HCT116 (cell line): ENCODE results near the gene GPBAR1.

Experiments used
- CTCF ChIP-seq, 3 experiments: fragments of 200-600 bp in 1 of 3; sonication (generic) in 1 of 3; IDR thresholded peaks in 2 of 3; conservative IDR thresholded peaks in 1 of 3; 2 replicates each; pipeline ENCODE4 v1.5.1; 2012 to 2017; ENCODE audit warnings: low read depth in 2 of 3, low read length in 2 of 3, antibody characterized with exemption in 1 of 3, borderline replicate concordance in 1 of 3, control low read depth in 1 of 3, mild to moderate bottlenecking in 1 of 3, mixed read lengths in 1 of 3, mixed run types in 1 of 3, moderate library complexity in 1 of 3; ENCODE audit not compliant: insufficient read depth in 1 of 3
- POLR2AphosphoS5 ChIP-seq: IDR thresholded peaks from 2 replicates; pipeline ENCODE4 v1.6.1; 2011; ENCODE audit warnings: mild to moderate bottlenecking, low read depth, low read length, moderate library complexity
- RAD21 ChIP-seq: IDR thresholded peaks from 2 replicates; pipeline ENCODE4 v1.6.1; 2012; ENCODE audit warnings: low read depth, mild to moderate bottlenecking
- SRF ChIP-seq: IDR thresholded peaks from 2 replicates; pipeline ENCODE4 v1.6.1; 2012; ENCODE audit warnings: low read depth

GRCh38 chr2:218244204-218244603 lies 16.6 kb upstream of the GPBAR1 start:
- TF ChIP-seq CTCF (IDR thresholded peaks at IDR 0.05 in 2 of 3, conservative IDR thresholded peaks at IDR 0.05 in 1 of 3; ENCODE audit: borderline replicate concordance in 1 of 3, insufficient read depth in 1 of 3, low read depth in 2 of 3, low read length in 2 of 3) (no peak), RAD21 (no peak), POLR2AphosphoS5 (no peak), SRF (no peak)
